GM21515 (cell line): Measurements from ENCODE around the gene EOMES.

ENCODE experiments used
- ATAC-seq: cut with Tn5 transposase; IDR thresholded peaks from one replicate; pipeline ENCODE4 v1.9.1; 2021; ENCODE audit not compliant: unreplicated experiment

EOMES gene

GRCh38 chr3:27681249-27681748, 40.8 kb downstream of the EOMES start:
- ATAC-seq = peak; percentile 71

- ATAC-seq = peak; percentile 15
Measured at GRCh38 chr3:27680517-27681246, 41.4 kb downstream of the EOMES start.

- no peak for ATAC-seq
Measured at GRCh38 chr3:27679691-27680090, 42.4 kb downstream of the EOMES start.

- no peak for ATAC-seq
Measured at GRCh38 chr3:27678234-27678633, 43.9 kb downstream of the EOMES start.

GRCh38 chr3:27677565-27677964, 44.6 kb downstream of the EOMES start:
- no peak for ATAC-seq

GRCh38 chr3:27675287-27675686, 46.8 kb downstream of the EOMES start:
- no peak for ATAC-seq

DNA sequence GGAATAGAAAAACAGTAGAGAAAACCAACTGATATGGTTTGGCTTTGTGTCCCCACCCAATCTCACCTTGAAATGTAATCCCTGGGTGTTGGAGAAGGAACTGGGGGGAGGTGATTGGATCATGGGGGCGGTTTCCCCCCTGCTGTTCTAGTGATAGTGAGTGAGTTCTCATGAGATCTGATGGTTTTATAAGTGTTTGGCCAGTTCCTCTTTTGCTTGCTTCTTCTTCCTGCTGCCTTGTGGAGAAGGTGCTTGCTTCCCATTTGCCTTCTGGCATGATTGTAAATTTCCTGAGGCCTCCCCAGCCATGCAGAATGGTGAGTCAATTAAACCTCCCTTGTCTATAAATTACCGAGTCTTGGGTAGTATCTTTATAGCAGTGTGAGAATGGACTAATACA, 48.4 kb downstream of the EOMES start:
- ATAC-seq = no peak

- ATAC-seq = no peak
Measured at GRCh38 chr3:27671101-27671500, 51.0 kb downstream of the EOMES start.

- no peak for ATAC-seq
Measured at GRCh38 chr3:27670619-27671018, 51.5 kb downstream of the EOMES start.

- ATAC-seq = peak; percentile 63
Measured at GRCh38 chr3:27669591-27669990, 52.5 kb downstream of the EOMES start.

GRCh38 chr3:27667751-27668150, 54.4 kb downstream of the EOMES start:
- ATAC-seq = no peak

- peak; percentile 44 for ATAC-seq
Measured at GRCh38 chr3:27666708-27667107, 55.4 kb downstream of the EOMES start.

- peak; percentile 53 for ATAC-seq
Measured at GRCh38 chr3:27666272-27666671, 55.9 kb downstream of the EOMES start.
